ENCODE results near the gene PCBP3.

DNA sequence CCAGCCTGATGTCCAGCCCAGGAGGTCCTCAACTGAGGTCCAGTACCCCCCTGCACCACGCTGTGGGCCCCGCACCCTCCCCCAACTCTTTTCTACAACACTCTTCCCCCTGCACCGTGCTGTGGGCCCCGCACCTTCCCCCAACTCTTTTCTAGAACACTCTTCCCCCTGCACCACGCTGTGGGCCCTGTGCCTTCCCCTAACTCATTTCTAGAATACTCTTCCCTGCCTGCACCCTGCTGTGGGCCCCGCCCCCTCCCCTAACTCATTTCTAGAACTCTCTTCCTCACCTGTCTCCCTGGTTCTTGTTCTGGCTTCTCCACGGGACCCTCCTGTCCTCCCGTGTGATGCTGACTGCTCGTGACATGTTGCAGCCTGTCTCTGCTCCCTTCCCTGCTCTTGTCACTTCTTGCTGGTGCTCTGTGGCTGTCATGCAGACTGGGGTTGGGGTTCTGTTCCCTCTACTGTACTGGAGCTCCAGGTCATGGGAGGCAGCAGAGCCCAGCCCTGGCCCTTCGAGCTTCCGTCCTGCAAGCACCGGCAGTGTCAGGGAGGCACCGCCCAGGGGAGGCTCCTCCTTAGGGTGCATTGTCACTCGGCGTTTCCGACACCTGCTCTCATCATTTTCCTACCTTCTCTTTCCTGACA lies 177.9 kb downstream of the PCBP3 start:
- TF ChIP-seq, protein P1, sequence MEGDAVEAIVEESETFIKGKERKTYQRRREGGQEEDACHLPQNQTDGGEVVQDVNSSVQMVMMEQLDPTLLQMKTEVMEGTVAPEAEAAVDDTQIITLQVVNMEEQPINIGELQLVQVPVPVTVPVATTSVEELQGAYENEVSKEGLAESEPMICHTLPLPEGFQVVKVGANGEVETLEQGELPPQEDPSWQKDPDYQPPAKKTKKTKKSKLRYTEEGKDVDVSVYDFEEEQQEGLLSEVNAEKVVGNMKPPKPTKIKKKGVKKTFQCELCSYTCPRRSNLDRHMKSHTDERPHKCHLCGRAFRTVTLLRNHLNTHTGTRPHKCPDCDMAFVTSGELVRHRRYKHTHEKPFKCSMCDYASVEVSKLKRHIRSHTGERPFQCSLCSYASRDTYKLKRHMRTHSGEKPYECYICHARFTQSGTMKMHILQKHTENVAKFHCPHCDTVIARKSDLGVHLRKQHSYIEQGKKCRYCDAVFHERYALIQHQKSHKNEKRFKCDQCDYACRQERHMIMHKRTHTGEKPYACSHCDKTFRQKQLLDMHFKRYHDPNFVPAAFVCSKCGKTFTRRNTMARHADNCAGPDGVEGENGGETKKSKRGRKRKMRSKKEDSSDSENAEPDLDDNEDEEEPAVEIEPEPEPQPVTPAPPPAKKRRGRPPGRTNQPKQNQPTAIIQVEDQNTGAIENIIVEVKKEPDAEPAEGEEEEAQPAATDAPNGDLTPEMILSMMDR (IDR thresholded peaks at IDR 0.05): no peak
- TF ChIP-seq TCF7L2 (IDR thresholded peaks at IDR 0.05; ENCODE audit: low read depth, low read length) (no peak), POLR2AphosphoS5 (IDR thresholded peaks at IDR 0.05; ENCODE audit: low read depth, low read length) (no peak)

Measured in Panc1 (cell line).